ENCODE results near the gene HSF5.
"Not testable (repeated sequence)": the region's sequence is repeated elsewhere in the genome, so short reads cannot be mapped to it uniquely, and the experiment has no call there.

The HSF5 gene

DNA sequence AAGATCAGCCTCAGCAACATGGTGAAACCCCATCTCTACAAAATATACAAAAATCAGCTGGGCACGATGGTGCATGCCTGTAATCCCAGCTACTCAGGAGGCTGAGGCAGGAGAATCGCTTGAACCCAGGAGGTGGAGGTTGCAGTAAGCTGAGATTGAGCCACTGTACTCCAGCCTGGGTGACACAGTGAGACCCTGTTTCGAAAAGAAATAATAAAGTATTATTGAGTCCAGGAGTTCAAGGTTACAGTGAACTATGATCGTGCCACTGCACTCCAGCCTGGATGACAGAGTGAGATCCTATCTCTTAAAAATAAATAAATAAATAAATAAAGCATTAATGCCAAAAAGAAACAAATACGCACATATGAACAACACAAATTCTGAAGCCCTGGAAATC, 6.4 kb downstream of the HSF5 start:
- DNase-seq (ENCODE audit: low read depth in 2 of 2): not testable (repeated sequence)

GRCh38 chr17:58480090-58480489, 8.1 kb downstream of the HSF5 start:
- DNase-seq (ENCODE audit: low read depth in 2 of 2): no peak

DNA sequence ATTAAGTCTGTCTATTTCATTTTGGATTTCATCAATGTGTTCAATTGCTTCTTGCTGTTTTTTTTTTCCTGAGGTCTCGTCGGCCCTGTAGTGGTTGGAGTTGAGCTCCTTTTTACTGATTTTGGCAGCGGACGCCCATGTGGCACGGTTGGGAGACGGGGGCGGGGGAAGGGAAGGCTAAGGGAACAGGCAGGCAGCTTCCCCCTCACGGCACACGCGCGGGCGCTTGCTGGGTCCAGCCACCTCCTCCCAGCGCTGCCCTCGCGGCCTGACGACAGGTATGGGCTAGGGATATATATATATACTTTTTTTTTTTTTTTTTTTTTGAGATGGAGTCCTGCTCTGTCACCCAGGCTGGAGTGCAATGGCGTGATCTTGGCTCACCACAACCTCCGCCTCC, 11.4 kb downstream of the HSF5 start:
- no peak for DNase-seq (ENCODE audit: low read depth in 2 of 2)

GRCh38 chr17:58475985-58476384, 12.2 kb downstream of the HSF5 start:
- DNase-seq (ENCODE audit: low read depth in 2 of 2): no peak

GRCh38 chr17:58470356-58470755, 17.9 kb downstream of the HSF5 start:
- no peak for DNase-seq (ENCODE audit: low read depth in 2 of 2)

DNA sequence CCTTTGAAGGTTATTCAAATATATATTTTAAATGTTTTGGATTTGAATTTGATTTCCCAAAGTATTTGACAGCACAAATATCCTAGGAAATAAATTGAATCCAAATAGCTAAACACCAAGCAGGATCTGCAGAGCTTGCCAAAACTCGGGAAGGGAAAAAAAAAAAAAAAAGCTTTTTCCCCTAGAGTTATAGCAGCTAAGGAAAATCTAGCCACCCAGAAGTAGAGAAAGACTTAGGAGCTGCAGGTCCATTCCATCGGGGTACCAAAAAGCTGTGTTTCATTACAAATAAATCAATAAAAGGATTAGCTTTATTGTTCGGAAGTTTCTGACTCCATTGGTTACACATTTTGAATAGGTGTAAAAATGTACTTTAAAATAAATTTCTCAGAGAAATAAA, 19.3 kb downstream of the HSF5 start:
- no peak for DNase-seq (ENCODE audit: low read depth in 2 of 2)

DNA sequence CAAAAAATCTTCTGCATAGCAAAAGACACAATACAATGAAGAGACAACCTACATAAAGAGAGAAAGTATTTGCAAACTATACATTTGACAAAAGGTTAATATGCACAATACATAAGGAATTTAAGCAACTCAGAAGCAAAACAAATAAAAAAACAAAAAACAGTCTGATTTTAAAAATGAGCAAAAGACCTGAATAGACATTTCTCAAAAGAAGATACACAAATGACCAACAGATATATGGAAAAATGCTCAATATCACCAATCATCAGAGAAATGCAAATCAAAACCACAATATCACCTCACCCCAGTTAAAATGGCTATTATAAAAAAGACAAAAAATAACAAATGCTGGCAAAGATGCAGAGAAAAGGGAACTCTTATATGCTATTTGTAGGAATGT, 32.7 kb downstream of the HSF5 start:
- DNase-seq (ENCODE audit: low read depth in 2 of 2): no peak

DNA sequence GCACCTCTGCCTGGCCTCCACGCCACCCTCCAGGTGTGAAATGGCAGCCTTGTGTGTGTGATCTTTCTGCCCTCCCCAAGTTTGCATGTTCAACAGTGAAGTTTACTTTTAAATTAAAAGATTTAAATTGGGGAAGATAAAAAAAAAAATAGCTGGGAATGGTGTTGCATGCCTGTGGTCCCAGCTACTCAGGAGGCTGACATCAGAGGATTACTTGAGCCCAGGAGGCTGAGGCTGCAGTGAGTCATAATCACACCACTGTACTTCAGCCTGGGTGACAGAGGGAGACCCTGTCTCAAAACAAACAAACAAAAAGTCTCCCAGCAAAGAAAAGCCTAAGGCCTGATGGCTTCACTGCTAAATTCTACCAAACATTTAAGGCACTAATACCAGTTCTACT, 35.5 kb downstream of the HSF5 start:
- no peak for DNase-seq (ENCODE audit: low read depth in 2 of 2)

DNA sequence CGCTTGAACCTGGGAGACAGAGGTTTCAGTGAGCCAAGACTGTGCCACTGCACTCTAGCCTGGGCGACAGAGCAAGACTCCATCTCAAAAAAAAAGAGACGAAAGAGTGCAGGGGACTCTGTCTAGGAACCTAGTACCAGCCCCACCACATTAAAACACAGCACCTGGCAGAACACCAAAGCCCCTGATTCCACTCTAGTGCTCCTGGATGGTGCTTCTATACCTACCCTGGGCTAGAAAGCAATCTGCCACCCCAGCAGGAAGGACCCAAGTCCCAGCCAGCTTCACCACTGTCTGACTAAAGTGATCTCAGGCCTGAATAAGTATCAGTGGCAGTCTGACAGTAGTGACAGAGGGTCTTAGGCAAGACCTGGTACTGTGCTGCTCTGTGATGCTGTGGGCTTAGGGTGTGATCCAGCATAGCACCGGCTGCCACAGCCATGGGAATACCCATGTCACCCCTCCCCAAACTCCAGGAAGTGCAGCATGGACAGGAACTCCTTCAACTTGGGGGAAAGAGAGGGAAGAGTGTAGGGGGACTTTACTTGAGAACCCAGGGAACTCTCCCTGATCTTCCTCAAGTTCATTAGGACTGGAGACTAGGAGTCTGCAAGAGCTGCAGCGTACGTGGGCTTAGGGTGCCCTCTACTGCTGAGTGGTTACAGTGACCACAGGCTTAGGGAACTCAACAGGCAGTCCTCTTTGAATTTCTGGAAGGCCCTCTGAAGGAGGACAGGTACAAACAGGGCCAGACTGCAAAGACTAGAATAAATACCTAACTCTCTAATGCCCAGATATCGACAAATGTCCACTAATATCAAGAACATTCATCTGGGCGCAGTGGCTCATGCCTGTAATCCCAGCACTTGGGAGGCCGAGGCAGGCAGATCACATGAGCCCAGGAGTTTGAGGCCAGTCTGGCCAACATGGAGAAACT, 40.9 kb downstream of the HSF5 start:
- DNase-seq (ENCODE audit: low read depth in 2 of 2): peak; percentile 8 to 24

DNA sequence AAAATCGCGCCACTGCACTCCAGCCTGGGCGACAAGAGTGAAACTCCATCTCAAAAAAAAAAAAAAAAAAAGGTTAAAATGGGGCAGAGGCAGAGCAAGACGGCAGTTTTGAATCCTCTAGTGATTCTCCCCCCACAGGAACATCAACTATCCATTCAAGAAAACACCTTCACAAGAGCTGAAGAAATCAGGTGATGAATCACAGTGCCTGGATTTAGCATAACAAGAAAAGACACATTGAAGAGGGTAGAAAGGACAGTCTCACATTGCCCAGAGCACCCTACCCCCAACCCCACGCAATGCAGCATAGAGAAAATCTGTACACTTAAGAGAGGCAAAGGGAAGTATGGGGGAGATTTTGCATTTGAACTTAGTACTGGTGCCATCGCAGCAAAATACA, 42.1 kb downstream of the HSF5 start:
- no peak for DNase-seq (ENCODE audit: low read depth in 2 of 2)

- no peak for DNase-seq (ENCODE audit: low read depth in 2 of 2)
Observed at GRCh38 chr17:58436805-58437239, 51.4 kb downstream of the HSF5 start.

GRCh38 chr17:58436245-58436644, 52.0 kb downstream of the HSF5 start:
- no peak for DNase-seq (ENCODE audit: low read depth in 2 of 2)

DNA sequence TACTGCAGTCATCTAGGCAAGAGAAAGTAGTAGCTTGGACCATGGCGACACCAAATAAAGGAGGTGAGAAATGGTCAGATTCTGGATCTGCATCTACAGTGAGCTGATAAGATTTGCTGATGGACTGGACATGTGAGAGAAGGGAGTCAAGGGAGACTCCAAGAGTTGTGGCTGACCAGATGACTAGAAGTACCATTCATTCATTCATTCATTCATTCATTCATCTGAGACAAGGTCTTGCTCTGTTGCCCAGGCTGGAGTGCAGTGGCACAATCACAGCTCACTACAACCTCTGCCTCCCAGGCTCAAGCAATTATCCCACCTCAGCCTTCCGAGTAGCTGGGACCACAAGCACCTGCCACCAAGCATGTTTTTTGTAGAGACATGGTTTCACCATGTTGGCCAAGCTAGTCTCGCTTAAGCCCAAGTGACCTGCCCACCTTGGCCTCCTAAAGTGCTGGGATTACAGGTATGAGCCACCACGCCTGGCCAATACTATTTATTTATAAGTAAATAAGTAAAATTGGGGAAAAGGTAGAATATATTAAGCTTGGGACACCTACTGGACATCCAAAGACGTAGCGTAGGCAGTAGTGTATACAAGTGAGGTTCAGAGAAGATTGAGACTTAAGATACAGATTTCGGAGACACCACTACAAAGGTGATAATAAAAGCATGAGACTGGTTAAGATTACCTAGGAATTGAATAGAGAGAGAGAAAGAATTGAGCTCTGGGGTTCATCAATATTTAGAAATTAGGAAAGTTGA, 55.2 kb downstream of the HSF5 start:
- no peak for DNase-seq (ENCODE audit: low read depth in 2 of 2)

GRCh38 chr17:58427807-58428206, 60.4 kb downstream of the HSF5 start:
- no peak for DNase-seq (ENCODE audit: low read depth in 2 of 2)

DNA sequence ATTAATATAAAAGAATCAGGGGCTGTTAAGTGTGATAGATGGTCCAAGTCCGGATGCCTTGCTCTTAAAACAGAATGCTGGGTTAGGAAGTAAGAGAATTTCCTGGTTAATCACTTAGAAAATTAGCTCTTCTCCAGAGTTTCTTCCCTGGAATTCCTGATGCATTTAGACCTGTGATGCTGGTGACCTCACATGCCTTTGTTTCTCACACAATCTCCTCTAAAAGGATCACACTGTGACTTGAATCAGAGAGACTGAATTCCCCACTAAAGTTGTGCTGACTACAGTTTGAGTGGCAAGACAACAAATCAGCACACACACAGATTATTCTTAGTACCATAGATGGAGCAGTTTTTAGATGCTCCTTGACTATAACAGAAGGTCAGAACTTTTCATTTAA, 66.5 kb downstream of the HSF5 start:
- no peak for DNase-seq (ENCODE audit: low read depth in 2 of 2)

DNA sequence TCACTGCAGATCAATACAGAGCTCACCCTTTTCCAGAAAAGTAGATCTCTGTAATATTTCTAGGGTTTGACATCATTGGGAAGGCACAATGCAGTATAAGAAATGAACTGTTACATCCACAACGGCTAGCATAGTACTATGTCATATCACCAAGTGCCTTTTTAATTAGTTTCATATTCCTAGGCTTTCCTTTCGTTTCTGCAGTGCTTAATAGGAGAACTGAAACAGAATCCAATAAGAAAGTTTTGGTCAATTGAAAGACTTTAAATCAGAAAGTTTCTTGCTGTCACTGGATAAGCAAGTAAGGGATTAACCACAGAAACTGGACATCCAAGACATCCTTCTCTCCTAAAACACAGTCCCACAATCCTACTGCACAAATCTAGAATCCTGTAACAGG, 67.4 kb downstream of the HSF5 start:
- no peak for DNase-seq (ENCODE audit: low read depth in 2 of 2)

DNA sequence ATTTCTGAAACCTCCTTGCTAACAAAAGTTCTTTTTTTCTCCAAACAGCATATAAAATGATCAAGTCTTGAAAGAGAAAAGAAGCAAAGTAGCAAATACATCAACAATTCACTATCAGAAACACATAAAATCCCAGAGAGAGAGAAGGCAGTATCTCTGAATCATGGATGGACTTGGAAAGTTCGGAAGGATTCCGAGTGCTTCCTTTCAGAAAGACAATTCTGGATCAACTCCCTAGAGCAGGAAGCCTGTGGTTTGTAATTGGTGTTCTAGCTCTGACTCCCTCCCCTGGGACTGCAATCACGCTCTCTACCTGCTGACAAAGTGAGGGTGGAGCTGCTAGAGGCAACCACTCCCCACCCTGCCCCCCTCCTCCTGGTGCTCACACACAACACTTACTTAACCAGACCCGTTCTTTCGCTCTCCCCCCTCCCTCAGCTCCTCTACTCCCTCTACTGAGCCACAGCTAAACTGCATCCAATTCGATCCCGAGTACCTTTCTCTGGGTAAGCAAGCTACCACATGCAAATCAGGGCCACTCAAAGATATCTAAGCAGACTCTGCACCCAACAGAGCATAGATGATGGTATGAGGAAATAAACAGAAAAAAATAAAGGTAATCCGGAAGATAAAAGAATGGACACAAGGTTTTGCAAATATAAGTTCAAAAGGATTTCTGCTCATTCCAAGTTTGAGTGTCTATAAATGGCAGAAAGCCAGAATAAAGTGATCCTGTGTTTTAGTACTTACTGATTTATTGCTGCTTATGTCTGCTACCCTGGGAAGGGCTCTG, 70.7 kb downstream of the HSF5 start, which contains the start of gene RNF43:
Gene RNF43, minus strand, starts transcription at position 235 of the 793 bp plus-strand sequence. CDS start 1,957 bp downstream, outside the sequence.
- DNase-seq (ENCODE audit: low read depth in 2 of 2): peak; percentile 50 to 71

DNA sequence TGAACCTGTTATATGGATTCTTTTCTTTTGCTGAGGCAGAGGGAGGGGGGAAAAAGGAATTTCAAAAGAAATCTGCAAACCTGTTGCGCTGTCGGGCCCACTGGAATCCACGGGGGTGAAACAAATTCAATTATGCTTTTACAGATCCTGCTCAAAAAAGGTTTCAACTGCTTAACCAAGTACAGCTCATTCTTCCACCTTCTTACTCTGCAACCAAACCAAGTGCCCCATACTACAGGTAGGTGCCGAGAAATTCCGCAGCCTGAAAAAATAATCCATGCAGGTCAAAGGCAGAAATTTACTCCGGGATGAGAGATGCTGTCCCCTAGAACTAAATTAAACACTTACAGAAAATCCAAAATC, 71.3 kb downstream of the HSF5 start:
- no peak for DNase-seq (ENCODE audit: low read depth in 2 of 2)

DNA sequence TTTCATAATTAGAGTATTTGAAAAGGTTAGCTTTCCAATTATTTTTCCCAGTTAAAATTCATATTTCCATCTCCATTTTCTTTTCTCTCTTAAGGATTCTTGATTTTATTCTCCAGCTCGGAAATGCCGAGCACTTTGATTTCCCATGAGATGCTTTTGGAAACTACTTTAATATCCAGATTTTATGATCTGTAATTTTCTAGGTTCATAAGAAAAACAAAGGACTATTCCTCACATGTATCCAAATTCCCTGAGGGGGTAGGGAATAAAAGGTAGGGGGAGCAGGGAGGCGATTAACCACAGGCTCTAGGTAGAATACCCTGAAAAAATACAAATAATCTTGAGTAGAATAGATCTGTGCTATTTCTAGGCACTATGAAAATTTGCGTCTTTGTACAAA, 71.8 kb downstream of the HSF5 start:
- DNase-seq (ENCODE audit: low read depth in 2 of 2): no peak

DNA sequence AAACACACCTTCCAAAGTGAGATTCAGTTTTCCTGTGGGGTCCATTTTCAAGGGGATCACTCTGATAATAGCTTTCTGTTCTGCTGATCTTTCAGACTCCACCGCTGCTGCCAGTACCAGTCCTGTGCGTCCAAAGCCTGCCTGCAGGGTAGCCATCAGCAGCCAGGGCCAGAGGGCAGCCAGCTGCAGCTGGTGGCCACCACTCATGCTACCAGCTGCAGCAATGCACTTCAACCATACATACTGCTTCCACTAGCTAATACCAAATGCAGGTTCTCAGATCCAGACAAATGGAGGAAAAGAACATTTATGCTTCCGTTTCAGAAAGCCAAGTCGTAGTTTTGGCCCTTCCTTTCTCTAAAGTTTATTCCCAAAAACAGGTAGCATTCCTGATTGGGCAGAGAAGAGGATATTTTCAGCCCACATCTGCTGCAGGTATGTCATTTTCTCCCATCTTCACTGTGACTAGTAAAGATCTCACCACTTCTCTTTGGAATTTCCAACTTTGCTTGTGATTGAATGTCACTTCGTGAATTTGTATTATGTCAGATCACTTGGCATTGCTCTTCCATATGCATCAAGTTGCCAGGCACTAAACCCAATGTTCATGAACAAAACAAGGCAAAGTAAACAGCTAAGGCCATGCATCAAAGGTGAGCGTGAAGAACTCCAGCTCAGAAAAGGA, 72.7 kb downstream of the HSF5 start:
- no peak for DNase-seq (ENCODE audit: low read depth in 2 of 2)

- no peak for DNase-seq (ENCODE audit: low read depth in 2 of 2)
Observed at GRCh38 chr17:58414596-58414997, 73.6 kb downstream of the HSF5 start.

Measured in stimulated activated CD8-positive, alpha-beta memory T cell treated with anti-CD3 and anti-CD28 coated beads, Interleukin-2, amount 100 ng/mL, for 1 hour (primary cell).